ENCODE results near the gene NOP10. TPM values are rescaled to one million over a fixed set of nuclear protein-coding genes. Genes with fewer than 3 reads are reported as not detected.

The NOP10 gene
- total RNA-seq, 1 donor, result 190 TPM

GRCh38 chr15:34336991-34337556, 5.9 kb downstream of the NOP10 start:
- H3K4me3 ChIP-seq (ENCODE audit: low read depth, low read length), result peak overlapping the region; percentile 91
- TF ChIP-seq CTCF (IDR thresholded peaks at IDR 0.05; ENCODE audit: insufficient read depth, low read depth, low read length), result no peak
- DNase-seq (ENCODE audit: low read depth), result no peak

GRCh38 chr15:34336231-34336990, 6.5 kb downstream of the NOP10 start:
- H3K4me3 ChIP-seq (ENCODE audit: low read depth, low read length), result no peak overlapping the region
- DNase-seq (ENCODE audit: low read depth), result no peak

GRCh38 chr15:34335176-34336032, 7.5 kb downstream of the NOP10 start:
- no peak overlapping the region for H3K4me3 ChIP-seq (ENCODE audit: low read depth, low read length)

More at GRCh38 chr15:34336231-34336990, 6.5 kb downstream of the NOP10 start:
- no peak for TF ChIP-seq CTCF (IDR thresholded peaks at IDR 0.05; ENCODE audit: insufficient read depth, low read depth, low read length)

GRCh38 chr15:34334672-34335071, 8.3 kb downstream of the NOP10 start:
- no peak overlapping the region for H3K4me3 ChIP-seq (ENCODE audit: low read depth, low read length)
- no peak for TF ChIP-seq CTCF (IDR thresholded peaks at IDR 0.05; ENCODE audit: insufficient read depth, low read depth, low read length)
- no peak for DNase-seq (ENCODE audit: low read depth)

More at GRCh38 chr15:34335176-34336032, 7.5 kb downstream of the NOP10 start:
- no peak for DNase-seq (ENCODE audit: low read depth)
- no peak for TF ChIP-seq CTCF (IDR thresholded peaks at IDR 0.05; ENCODE audit: insufficient read depth, low read depth, low read length)

GRCh38 chr15:34332553-34333120, 10.3 kb downstream of the NOP10 start:
- TF ChIP-seq CTCF (IDR thresholded peaks at IDR 0.05; ENCODE audit: insufficient read depth, low read depth, low read length), result no peak
- no peak overlapping the region for H3K4me3 ChIP-seq (ENCODE audit: low read depth, low read length)
- DNase-seq (ENCODE audit: low read depth), result no peak

- no peak for TF ChIP-seq CTCF (IDR thresholded peaks at IDR 0.05; ENCODE audit: insufficient read depth, low read depth, low read length)
- H3K4me3 ChIP-seq (ENCODE audit: low read depth, low read length), result no peak overlapping the region
- no peak for DNase-seq (ENCODE audit: low read depth)
Observed at GRCh38 chr15:34331809-34332208, 11.1 kb downstream of the NOP10 start.
